ENCODE measurements around the gene EDEM3. TPM values are rescaled to one million over a fixed set of nuclear protein-coding genes. Genes with fewer than 3 reads are reported as not detected.

EDEM3 gene
- total RNA-seq, 1 experiment from 2014 or later, result 14.5 TPM

GRCh38 chr1:184757891-184758290 lies 3.2 kb upstream of the EDEM3 start:
- Histone ChIP-seq H3K4me1 (replicated peaks; ENCODE audit: insufficient read depth) (peaks cover 17% of the 10 kb centered on the region), H3K9me2 (ENCODE audit: insufficient read depth) (peaks cover under 1% of the 10 kb centered on the region; the same call in 1 of the 2 replicates), H4K20me1 (ENCODE audit: insufficient read depth) (no peaks in the 10 kb centered on the region), H3K4me3 (no peak overlapping the region), H3K79me2 (ENCODE audit: low read depth) (peaks cover 14% of the 10 kb centered on the region), H3F3A (ENCODE audit: insufficient read depth, low read depth) (peaks cover 21% of the 10 kb centered on the region), H3K9me3 (ENCODE audit: insufficient read depth, low read depth) (no peaks in the 10 kb centered on the region), H3K27me3 (ENCODE audit: insufficient read depth, low read depth) (no peaks in the 10 kb centered on the region), H3K36me3 (ENCODE audit: low read depth) (no peaks in the 10 kb centered on the region), H2AFZ (no peak overlapping the region), H3K27ac (no peak overlapping the region), H3K4me2 (no peak overlapping the region)
- TF ChIP-seq CTCF (conservative IDR thresholded peaks at IDR 0.05) (no peak), EZH2 (IDR thresholded peaks at IDR 0.05; ENCODE audit: low read depth) (no peak)
- CTCF ChIA-PET, result no interaction called here
- intact Hi-C loops (cut with micrococcal nuclease; ENCODE audit: unreplicated experiment), result no loop called here
- BruUV-seq (replicated peaks), result no TSS peak
- DNase-seq, result no peak
- POLR2A ChIA-PET (ENCODE audit: unreplicated experiment), result no interaction called here

GRCh38 chr1:184757406-184757805 lies 2.7 kb upstream of the EDEM3 start:
- no peaks in the 10 kb centered on the region for H3K27me3 ChIP-seq (ENCODE audit: insufficient read depth, low read depth)
- H3K4me2 ChIP-seq, result no peak overlapping the region
- intact Hi-C loops (cut with micrococcal nuclease; ENCODE audit: unreplicated experiment), result no loop called here
- H3F3A ChIP-seq (ENCODE audit: insufficient read depth, low read depth), result peaks cover 21% of the 10 kb centered on the region
- no peaks in the 10 kb centered on the region for H4K20me1 ChIP-seq (ENCODE audit: insufficient read depth)
- H3K79me2 ChIP-seq (ENCODE audit: low read depth), result peaks cover 19% of the 10 kb centered on the region
- no TSS peak for BruUV-seq (replicated peaks)
- no peak overlapping the region for H3K27ac ChIP-seq
- ChIA-PET POLR2A (ENCODE audit: unreplicated experiment) (no interaction called here), CTCF (no interaction called here)
- H2AFZ ChIP-seq, result no peak overlapping the region
- TF ChIP-seq CTCF (conservative IDR thresholded peaks at IDR 0.05), result no peak
- no peak for TF ChIP-seq EZH2 (IDR thresholded peaks at IDR 0.05; ENCODE audit: low read depth)
- no peak for DNase-seq
- H3K4me3 ChIP-seq, result no peak overlapping the region
- H3K4me1 ChIP-seq (replicated peaks; ENCODE audit: insufficient read depth), result peaks cover 22% of the 10 kb centered on the region
- H3K36me3 ChIP-seq (ENCODE audit: low read depth), result no peaks in the 10 kb centered on the region
- peaks cover 5% of the 10 kb centered on the region; the same call in 1 of the 2 replicates for H3K9me2 ChIP-seq (ENCODE audit: insufficient read depth)
- no peaks in the 10 kb centered on the region for H3K9me3 ChIP-seq (ENCODE audit: insufficient read depth, low read depth)

- intact Hi-C loops (cut with micrococcal nuclease; ENCODE audit: unreplicated experiment), result no loop called here
- Histone ChIP-seq H2AFZ (peak overlapping the region; percentile 92), H3K4me3 (peak overlapping the region; percentile 73), H3K79me2 (ENCODE audit: low read depth) (peaks cover 21% of the 10 kb centered on the region), H3K9me3 (ENCODE audit: insufficient read depth, low read depth) (no peaks in the 10 kb centered on the region), H3K4me2 (peak overlapping the region; percentile 74), H3K4me1 (replicated peaks; ENCODE audit: insufficient read depth) (peaks cover 25% of the 10 kb centered on the region), H3F3A (ENCODE audit: insufficient read depth, low read depth) (peaks cover 21% of the 10 kb centered on the region), H4K20me1 (ENCODE audit: insufficient read depth) (no peaks in the 10 kb centered on the region), H3K9me2 (ENCODE audit: insufficient read depth) (peaks cover 5% of the 10 kb centered on the region; the same call in 1 of the 2 replicates), H3K27me3 (ENCODE audit: insufficient read depth, low read depth) (no peaks in the 10 kb centered on the region), H3K36me3 (ENCODE audit: low read depth) (no peaks in the 10 kb centered on the region), H3K27ac (peak overlapping the region; percentile 32)
- TF ChIP-seq EZH2 (IDR thresholded peaks at IDR 0.05; ENCODE audit: low read depth) (no peak), CTCF (conservative IDR thresholded peaks at IDR 0.05) (no peak)
- DNase-seq, result peak; percentile 6 to 69
- POLR2A ChIA-PET (ENCODE audit: unreplicated experiment), result interaction anchor here (0.6 to 0.7 kb wide), 3 partner anchors 83 to 217 kb away, joined by 3 to 13 read pairs (median 11); no protein-coding TSS in a partner anchor
- BruUV-seq (replicated peaks), result TSS peak; percentile 50
- CTCF ChIA-PET, result no interaction called here
Observed at GRCh38 chr1:184755226-184756065, 788 bp upstream of the EDEM3 start.
